GM15510 (cell line): ENCODE results near the gene XKR3.

ENCODE experiments used
- POLR2A ChIP-seq: IDR thresholded peaks from 3 replicates; pipeline ENCODE4 v1.6.1; 2011; ENCODE audit warnings: borderline replicate concordance; ENCODE audit not compliant: insufficient read length; ENCODE audit errors: extremely low read depth

Gene XKR3

GRCh38 chr22:16774911-16775500 is 50.2 kb downstream of the XKR3 start:
- no peak for TF ChIP-seq POLR2A
